Parathyroid adenoma (tissue), 2 donors: ENCODE measurements around the gene SLC6A4.

ENCODE experiments used
- H2AFZ ChIP-seq: fragments of 300-600 bp; sonication (generic); one replicate; pipeline ENCODE4 v1.7.0; 2017; ENCODE audit warnings: antibody characterized with exemption, mild to moderate bottlenecking
- H3K27ac ChIP-seq: fragments of 300-600 bp; sonication (generic); one replicate; pipeline ENCODE4 v1.7.0; 2017
- H3K27me3 ChIP-seq: fragments of 300-600 bp; sonication (generic); one replicate; pipeline ENCODE4 v1.7.0; 2017; ENCODE audit warnings: low read length; ENCODE audit not compliant: control insufficient read depth, insufficient read depth
- H3K36me3 ChIP-seq: fragments of 300-600 bp; sonication (generic); one replicate; pipeline ENCODE4 v1.7.0; 2017; ENCODE audit warnings: low read length; ENCODE audit not compliant: control insufficient read depth, insufficient read depth
- H3K4me1 ChIP-seq: fragments of 300-600 bp; sonication (generic); one replicate; pipeline ENCODE4 v1.7.0; 2017; ENCODE audit warnings: control low read depth
- H3K4me2 ChIP-seq: fragments of 300-600 bp; sonication (generic); one replicate; pipeline ENCODE4 v1.7.0; 2017; ENCODE audit warnings: low read length
- H3K4me3 ChIP-seq: fragments of 300-600 bp; sonication (generic); one replicate; pipeline ENCODE4 v1.7.0; 2017; ENCODE audit warnings: low read depth, low read length
- H3K79me2 ChIP-seq: fragments of 300-600 bp; sonication (generic); one replicate; pipeline ENCODE4 v1.7.0; 2017; ENCODE audit warnings: control low read depth
- H3K9ac ChIP-seq: fragments of 300-600 bp; sonication (generic); one replicate; pipeline ENCODE4 v1.7.0; 2017; ENCODE audit warnings: mild to moderate bottlenecking
- H3K9me3 ChIP-seq: fragments of 300-600 bp; sonication (generic); one replicate; pipeline ENCODE4 v1.7.0; 2017; ENCODE audit warnings: low read length; ENCODE audit not compliant: control insufficient read depth
- CTCF ChIP-seq: fragments of 300-600 bp; sonication (generic); IDR thresholded peaks from one replicate; pipeline ENCODE4 v1.7.0; 2017; ENCODE audit warnings: antibody characterized with exemption, mild to moderate bottlenecking
- donor health status: primary hyperparathyroidism.

Gene SLC6A4

GRCh38 chr17:30199600-30199999 lies 35.9 kb downstream of the SLC6A4 start:
- Histone ChIP-seq H3K4me3 (no peak overlapping the region), H3K4me1 (peaks cover 14% of the 10 kb centered on the region), H3K79me2 (no peaks in the 10 kb centered on the region), H3K9ac (no peak overlapping the region), H3K4me2 (no peak overlapping the region), H2AFZ (no peak overlapping the region), H3K9me3 (no peaks in the 10 kb centered on the region), H3K36me3 (no peaks in the 10 kb centered on the region), H3K27ac (no peak overlapping the region), H3K27me3 (no peaks in the 10 kb centered on the region)
- TF ChIP-seq CTCF: no peak

- no peak overlapping the region for H3K4me3 ChIP-seq
- H3K36me3 ChIP-seq: no peaks in the 10 kb centered on the region
- no peak overlapping the region for H3K27ac ChIP-seq
- no peaks in the 10 kb centered on the region for H3K27me3 ChIP-seq
- no peak overlapping the region for H3K9ac ChIP-seq
- no peak overlapping the region for H2AFZ ChIP-seq
- no peaks in the 10 kb centered on the region for H3K4me1 ChIP-seq
- no peak overlapping the region for H3K4me2 ChIP-seq
- no peaks in the 10 kb centered on the region for H3K79me2 ChIP-seq
- TF ChIP-seq CTCF: no peak
- no peaks in the 10 kb centered on the region for H3K9me3 ChIP-seq
These were observed 38.1 kb downstream of the SLC6A4 start for GRCh38 chr17:30197416-30197815.

- Histone ChIP-seq H3K4me2 (no peak overlapping the region), H3K4me3 (no peak overlapping the region), H3K9me3 (no peaks in the 10 kb centered on the region), H3K79me2 (no peaks in the 10 kb centered on the region), H2AFZ (no peak overlapping the region), H3K9ac (no peak overlapping the region), H3K27ac (no peak overlapping the region), H3K4me1 (no peaks in the 10 kb centered on the region), H3K27me3 (no peaks in the 10 kb centered on the region), H3K36me3 (no peaks in the 10 kb centered on the region)
- no peak for TF ChIP-seq CTCF
These were observed 39.0 kb downstream of the SLC6A4 start for GRCh38 chr17:30196504-30196903.

GRCh38 chr17:30191072-30191471 lies 44.4 kb downstream of the SLC6A4 start:
- TF ChIP-seq CTCF: no peak
- no peak overlapping the region for H3K4me3 ChIP-seq

GRCh38 chr17:30188211-30188939 lies 47.1 kb downstream of the SLC6A4 start:
- no peak for TF ChIP-seq CTCF
- peaks cover 4% of the 10 kb centered on the region for H3K36me3 ChIP-seq
- H2AFZ ChIP-seq: no peak overlapping the region
- no peaks in the 10 kb centered on the region for H3K4me1 ChIP-seq
- H3K4me3 ChIP-seq: no peak overlapping the region
- H3K4me2 ChIP-seq: no peak overlapping the region
- no peak overlapping the region for H3K9ac ChIP-seq
- H3K27me3 ChIP-seq: no peaks in the 10 kb centered on the region
- H3K79me2 ChIP-seq: no peaks in the 10 kb centered on the region
- no peak overlapping the region for H3K27ac ChIP-seq
- no peaks in the 10 kb centered on the region for H3K9me3 ChIP-seq

More at GRCh38 chr17:30191072-30191471, 44.4 kb downstream of the SLC6A4 start:
- Histone ChIP-seq H3K4me1 (no peaks in the 10 kb centered on the region), H3K27me3 (no peaks in the 10 kb centered on the region), H3K27ac (no peak overlapping the region), H3K36me3 (no peaks in the 10 kb centered on the region), H3K9me3 (no peaks in the 10 kb centered on the region), H3K79me2 (no peaks in the 10 kb centered on the region), H3K4me2 (no peak overlapping the region), H3K9ac (no peak overlapping the region), H2AFZ (no peak overlapping the region)
